ENCODE data around the gene PLIN3. TPM values are rescaled to one million over a fixed set of nuclear protein-coding genes. Genes with fewer than 3 reads are reported as not detected.

The PLIN3 gene
- total and polyA plus RNA-seq, 2 experiments from 2014 or later, result 38.0 to 59.9 TPM

DNA sequence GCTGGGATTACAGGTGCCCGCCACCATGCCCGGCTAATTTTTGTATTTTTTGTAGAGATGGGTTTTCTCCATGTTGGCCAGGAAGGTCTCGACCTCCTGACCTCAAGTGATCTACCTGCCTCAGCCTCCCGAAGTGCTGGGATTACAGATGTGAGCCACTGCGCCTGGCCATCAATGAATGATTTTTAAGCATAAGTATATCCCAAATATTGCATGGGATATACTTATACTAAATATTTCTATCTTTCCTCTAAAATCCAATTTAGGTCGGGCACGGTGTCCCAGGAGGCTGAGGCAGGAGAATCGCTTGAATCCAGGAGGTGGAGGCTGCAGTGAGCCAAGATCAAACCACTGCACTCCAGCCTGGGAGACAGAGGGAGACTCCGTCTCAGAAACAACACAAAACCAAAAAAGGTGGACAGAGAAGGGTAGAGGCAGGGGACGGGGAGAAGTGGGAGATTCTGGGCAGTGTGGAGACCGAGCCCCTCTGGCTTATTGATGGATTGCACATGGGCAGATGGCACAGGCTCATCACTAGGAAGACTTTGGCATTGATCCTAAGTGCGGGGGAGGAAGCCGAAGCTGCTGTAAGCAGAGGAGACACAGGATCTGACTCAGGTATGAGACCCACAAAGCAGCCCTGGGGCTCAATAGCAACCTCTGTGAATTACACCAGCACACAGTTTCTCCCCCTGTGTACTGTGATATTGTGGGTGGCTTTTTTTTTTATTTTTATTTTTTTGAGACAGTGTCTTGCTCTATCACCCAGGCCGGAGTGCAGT, 21.8 kb upstream of the PLIN3 start:
- Histone ChIP-seq H4K20me1 (replicated peaks; ENCODE audit: insufficient read depth) (no peaks in the 10 kb centered on the region), H3K9me2 (ENCODE audit: insufficient read depth) (no peaks in the 10 kb centered on the region), H3K4me1 (ENCODE audit: insufficient read depth) (no peaks in the 10 kb centered on the region), H3K27ac (ENCODE audit: low read depth) (no peak overlapping the region), H3F3A (replicated peaks; ENCODE audit: low read depth) (no peaks in the 10 kb centered on the region), H3K4me3 (no peak overlapping the region), H3K79me2 (replicated peaks; ENCODE audit: insufficient read depth) (no peaks in the 10 kb centered on the region), H3K4me2 (no peak overlapping the region), H3K36me3 (ENCODE audit: insufficient read depth) (no peaks in the 10 kb centered on the region), H3K27me3 (ENCODE audit: insufficient read depth) (peaks cover 35% of the 10 kb centered on the region), H2AFZ (no peak overlapping the region)
- Mint-ChIP-seq H3K9me3 (no peaks in the 10 kb centered on the region), H3K27me3 (ENCODE audit: insufficient read depth, low read depth, poor library complexity) (peaks cover 9% of the 10 kb centered on the region), H3K36me3 (ENCODE audit: low read depth) (no peaks in the 10 kb centered on the region), H3K4me1 (no peaks in the 10 kb centered on the region), H3K27ac (no peak overlapping the region), H3K4me3 (no peak overlapping the region)
- no peak for ATAC-seq
- no peak for TF ChIP-seq ZNF462 (CRISPR knock-in tag; IDR thresholded peaks at IDR 0.05)
- TF ChIP-seq, protein P1, sequence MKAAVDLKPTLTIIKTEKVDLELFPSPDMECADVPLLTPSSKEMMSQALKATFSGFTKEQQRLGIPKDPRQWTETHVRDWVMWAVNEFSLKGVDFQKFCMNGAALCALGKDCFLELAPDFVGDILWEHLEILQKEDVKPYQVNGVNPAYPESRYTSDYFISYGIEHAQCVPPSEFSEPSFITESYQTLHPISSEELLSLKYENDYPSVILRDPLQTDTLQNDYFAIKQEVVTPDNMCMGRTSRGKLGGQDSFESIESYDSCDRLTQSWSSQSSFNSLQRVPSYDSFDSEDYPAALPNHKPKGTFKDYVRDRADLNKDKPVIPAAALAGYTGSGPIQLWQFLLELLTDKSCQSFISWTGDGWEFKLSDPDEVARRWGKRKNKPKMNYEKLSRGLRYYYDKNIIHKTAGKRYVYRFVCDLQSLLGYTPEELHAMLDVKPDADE (IDR thresholded peaks at IDR 0.05), result no peak
- no peak for TF ChIP-seq EZH2phosphoT487 (IDR thresholded peaks at IDR 0.05; ENCODE audit: unreplicated experiment)
- TF ChIP-seq POLR2AphosphoS5 (IDR thresholded peaks at IDR 0.05; ENCODE audit: low read depth), result no peak
- no peak for TF ChIP-seq ZNF331 (CRISPR knock-in tag; IDR thresholded peaks at IDR 0.05; ENCODE audit: low read depth)
- TF ChIP-seq ZNF114 (CRISPR knock-in tag; IDR thresholded peaks at IDR 0.05), result no peak
- TF ChIP-seq NANOG (IDR thresholded peaks at IDR 0.05; ENCODE audit: borderline replicate concordance), result no peak
- no peak for TF ChIP-seq JUNB (IDR thresholded peaks at IDR 0.05; ENCODE audit: unreplicated experiment)
- no peak for TF ChIP-seq EZH2 (IDR thresholded peaks at IDR 0.05; ENCODE audit: low read depth, unreplicated experiment)
- TF ChIP-seq REST (IDR thresholded peaks at IDR 0.05; ENCODE audit: unreplicated experiment), result no peak
- no peak for TF ChIP-seq CTCF (conservative IDR thresholded peaks at IDR 0.05; ENCODE audit: low read depth in 2 of 2)
- TF ChIP-seq STAT1 (IDR thresholded peaks at IDR 0.05; ENCODE audit: unreplicated experiment), result no peak
- TF ChIP-seq CREB1 (CRISPR knock-in tag; IDR thresholded peaks at IDR 0.05; ENCODE audit: low read depth), result no peak
- no peak for DNase-seq (ENCODE audit: low spot score)

All from GM23338 (cell line).